ENCODE data around the gene TRIM33. TPM values are rescaled to one million over a fixed set of nuclear protein-coding genes. Genes with fewer than 3 reads are reported as not detected.

TRIM33 gene
- total RNA-seq (2014; rRNA removed; shearing (Covaris generic)) = 46.6 and 51.1 TPM in 2 replicates
- 48.8 and 50.3 TPM in 2 replicates for polyA plus RNA-seq (2016; fragmentation: Nextera tagmentation; extraction: Ambion mirVana)
- long read RNA-seq, partial matches to known transcripts = 1 of 5 reads
- long read RNA-seq, other reads (novel, unspliced or antisense) = 4 of 5 reads

- no peaks in the 10 kb centered on the region for H3K36me3 ChIP-seq (ENCODE audit: insufficient read depth)
- peaks cover 42% of the 10 kb centered on the region for H3K79me2 ChIP-seq (replicated peaks; ENCODE audit: insufficient read depth)
- H3K27ac ChIP-seq (ENCODE audit: low read depth) = peak within 1 kb of the TSS; percentile 98
- TF ChIP-seq ZNF331 (CRISPR knock-in tag; IDR thresholded peaks at IDR 0.05; ENCODE audit: low read depth) (no peak), CREB1 (CRISPR knock-in tag; IDR thresholded peaks at IDR 0.05; ENCODE audit: low read depth) (peak; percentile 57), POLR2AphosphoS5 (IDR thresholded peaks at IDR 0.05; ENCODE audit: low read depth) (peak; percentile 84), EZH2 (IDR thresholded peaks at IDR 0.05; ENCODE audit: low read depth, unreplicated experiment) (no peak), NANOG (IDR thresholded peaks at IDR 0.05; ENCODE audit: borderline replicate concordance) (no peak), CTCF (conservative IDR thresholded peaks at IDR 0.05; ENCODE audit: low read depth in 2 of 2) (no peak), STAT1 (IDR thresholded peaks at IDR 0.05; ENCODE audit: unreplicated experiment) (no peak), JUNB (IDR thresholded peaks at IDR 0.05; ENCODE audit: unreplicated experiment) (no peak)
- TF ChIP-seq, protein P1, sequence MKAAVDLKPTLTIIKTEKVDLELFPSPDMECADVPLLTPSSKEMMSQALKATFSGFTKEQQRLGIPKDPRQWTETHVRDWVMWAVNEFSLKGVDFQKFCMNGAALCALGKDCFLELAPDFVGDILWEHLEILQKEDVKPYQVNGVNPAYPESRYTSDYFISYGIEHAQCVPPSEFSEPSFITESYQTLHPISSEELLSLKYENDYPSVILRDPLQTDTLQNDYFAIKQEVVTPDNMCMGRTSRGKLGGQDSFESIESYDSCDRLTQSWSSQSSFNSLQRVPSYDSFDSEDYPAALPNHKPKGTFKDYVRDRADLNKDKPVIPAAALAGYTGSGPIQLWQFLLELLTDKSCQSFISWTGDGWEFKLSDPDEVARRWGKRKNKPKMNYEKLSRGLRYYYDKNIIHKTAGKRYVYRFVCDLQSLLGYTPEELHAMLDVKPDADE (IDR thresholded peaks at IDR 0.05) = no peak
- TF ChIP-seq, protein P2, sequence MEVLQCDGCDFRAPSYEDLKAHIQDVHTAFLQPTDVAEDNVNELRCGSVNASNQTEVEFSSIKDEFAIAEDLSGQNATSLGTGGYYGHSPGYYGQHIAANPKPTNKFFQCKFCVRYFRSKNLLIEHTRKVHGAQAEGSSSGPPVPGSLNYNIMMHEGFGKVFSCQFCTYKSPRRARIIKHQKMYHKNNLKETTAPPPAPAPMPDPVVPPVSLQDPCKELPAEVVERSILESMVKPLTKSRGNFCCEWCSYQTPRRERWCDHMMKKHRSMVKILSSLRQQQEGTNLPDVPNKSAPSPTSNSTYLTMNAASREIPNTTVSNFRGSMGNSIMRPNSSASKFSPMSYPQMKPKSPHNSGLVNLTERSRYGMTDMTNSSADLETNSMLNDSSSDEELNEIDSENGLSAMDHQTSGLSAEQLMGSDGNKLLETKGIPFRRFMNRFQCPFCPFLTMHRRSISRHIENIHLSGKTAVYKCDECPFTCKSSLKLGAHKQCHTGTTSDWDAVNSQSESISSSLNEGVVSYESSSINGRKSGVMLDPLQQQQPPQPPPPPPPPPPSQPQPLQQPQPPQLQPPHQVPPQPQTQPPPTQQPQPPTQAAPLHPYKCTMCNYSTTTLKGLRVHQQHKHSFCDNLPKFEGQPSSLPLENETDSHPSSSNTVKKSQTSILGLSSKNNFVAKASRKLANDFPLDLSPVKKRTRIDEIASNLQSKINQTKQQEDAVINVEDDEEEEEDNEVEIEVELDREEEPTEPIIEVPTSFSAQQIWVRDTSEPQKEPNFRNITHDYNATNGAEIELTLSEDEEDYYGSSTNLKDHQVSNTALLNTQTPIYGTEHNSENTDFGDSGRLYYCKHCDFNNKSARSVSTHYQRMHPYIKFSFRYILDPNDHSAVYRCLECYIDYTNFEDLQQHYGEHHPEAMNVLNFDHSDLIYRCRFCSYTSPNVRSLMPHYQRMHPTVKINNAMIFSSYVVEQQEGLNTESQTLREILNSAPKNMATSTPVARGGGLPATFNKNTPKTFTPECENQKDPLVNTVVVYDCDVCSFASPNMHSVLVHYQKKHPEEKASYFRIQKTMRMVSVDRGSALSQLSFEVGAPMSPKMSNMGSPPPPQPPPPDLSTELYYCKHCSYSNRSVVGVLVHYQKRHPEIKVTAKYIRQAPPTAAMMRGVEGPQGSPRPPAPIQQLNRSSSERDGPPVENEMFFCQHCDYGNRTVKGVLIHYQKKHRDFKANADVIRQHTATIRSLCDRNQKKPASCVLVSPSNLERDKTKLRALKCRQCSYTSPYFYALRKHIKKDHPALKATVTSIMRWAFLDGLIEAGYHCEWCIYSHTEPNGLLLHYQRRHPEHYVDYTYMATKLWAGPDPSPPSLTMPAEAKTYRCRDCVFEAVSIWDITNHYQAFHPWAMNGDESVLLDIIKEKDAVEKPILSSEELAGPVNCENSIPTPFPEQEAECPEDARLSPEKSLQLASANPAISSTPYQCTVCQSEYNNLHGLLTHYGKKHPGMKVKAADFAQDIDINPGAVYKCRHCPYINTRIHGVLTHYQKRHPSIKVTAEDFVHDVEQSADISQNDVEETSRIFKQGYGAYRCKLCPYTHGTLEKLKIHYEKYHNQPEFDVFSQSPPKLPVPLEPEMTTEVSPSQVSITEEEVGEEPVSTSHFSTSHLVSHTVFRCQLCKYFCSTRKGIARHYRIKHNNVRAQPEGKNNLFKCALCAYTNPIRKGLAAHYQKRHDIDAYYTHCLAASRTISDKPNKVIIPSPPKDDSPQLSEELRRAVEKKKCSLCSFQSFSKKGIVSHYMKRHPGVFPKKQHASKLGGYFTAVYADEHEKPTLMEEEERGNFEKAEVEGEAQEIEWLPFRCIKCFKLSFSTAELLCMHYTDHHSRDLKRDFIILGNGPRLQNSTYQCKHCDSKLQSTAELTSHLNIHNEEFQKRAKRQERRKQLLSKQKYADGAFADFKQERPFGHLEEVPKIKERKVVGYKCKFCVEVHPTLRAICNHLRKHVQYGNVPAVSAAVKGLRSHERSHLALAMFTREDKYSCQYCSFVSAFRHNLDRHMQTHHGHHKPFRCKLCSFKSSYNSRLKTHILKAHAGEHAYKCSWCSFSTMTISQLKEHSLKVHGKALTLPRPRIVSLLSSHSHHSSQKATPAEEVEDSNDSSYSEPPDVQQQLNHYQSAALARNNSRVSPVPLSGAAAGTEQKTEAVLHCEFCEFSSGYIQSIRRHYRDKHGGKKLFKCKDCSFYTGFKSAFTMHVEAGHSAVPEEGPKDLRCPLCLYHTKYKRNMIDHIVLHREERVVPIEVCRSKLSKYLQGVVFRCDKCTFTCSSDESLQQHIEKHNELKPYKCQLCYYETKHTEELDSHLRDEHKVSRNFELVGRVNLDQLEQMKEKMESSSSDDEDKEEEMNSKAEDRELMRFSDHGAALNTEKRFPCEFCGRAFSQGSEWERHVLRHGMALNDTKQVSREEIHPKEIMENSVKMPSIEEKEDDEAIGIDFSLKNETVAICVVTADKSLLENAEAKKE (CRISPR knock-in tag; IDR thresholded peaks at IDR 0.05) = no peak
- H3K9me3 Mint-ChIP-seq = no peaks in the 10 kb centered on the region; the same call in 2 of the 3 replicates
- H3K9me2 ChIP-seq (ENCODE audit: insufficient read depth) = no peaks in the 10 kb centered on the region
- peak within 1 kb of the TSS; percentile 99 for H3K4me3 ChIP-seq
- DNase-seq (ENCODE audit: low spot score) (peak; percentile 95), ATAC-seq (peak; percentile 68)
- peak within 1 kb of the TSS; percentile 90 for H3K4me3 Mint-ChIP-seq
- peaks cover 7% of the 10 kb centered on the region for H3K27me3 Mint-ChIP-seq (ENCODE audit: insufficient read depth, low read depth, poor library complexity)
- H4K20me1 ChIP-seq (replicated peaks; ENCODE audit: insufficient read depth) = peaks cover 34% of the 10 kb centered on the region
- H3K4me1 ChIP-seq (ENCODE audit: insufficient read depth) = peaks cover 32% of the 10 kb centered on the region
- peaks cover 10% of the 10 kb centered on the region; the same call in 1 of the 2 replicates for H3K27me3 ChIP-seq (ENCODE audit: insufficient read depth)
- H3K4me2 ChIP-seq = peak within 1 kb of the TSS; percentile 92
- H3K36me3 Mint-ChIP-seq (ENCODE audit: low read depth) = peaks cover 10% of the 10 kb centered on the region
- H3F3A ChIP-seq (replicated peaks; ENCODE audit: low read depth) = peaks cover 7% of the 10 kb centered on the region; the same call in 1 of the 2 replicates
- H2AFZ ChIP-seq = peak within 1 kb of the TSS; percentile 96
- peak within 1 kb of the TSS; percentile 97 for H3K27ac Mint-ChIP-seq
- peaks cover 35% of the 10 kb centered on the region for H3K4me1 Mint-ChIP-seq
These were observed at the start of gene TRIM33 for GRCh38 chr1:114511032-114511785. TSS of gene TRIM33 (minus strand) at chr1:114511203. CDS start at chr1:114511076, 127 bp downstream.

Measured in GM23338 (cell line).